T-helper 2 cell treated with Interferon-gamma antibody and Interleukin-4, amounts not matched to agents 5 μg/mL and 100 μg/mL, for 36 hours (primary cell): ENCODE measurements around the gene KCNJ10.

Source experiments
- DNase-seq: peaks from one replicate; pipeline ENCODE4 v3.0.0; 2021; ENCODE audit warnings: low spot score
- H3K27ac Mint-ChIP-seq: one replicate; pipeline ENCODE4 v1.8.0; 2021; ENCODE audit warnings: mild to moderate bottlenecking, mixed read lengths
- H3K27me3 Mint-ChIP-seq: one replicate; pipeline ENCODE4 v1.8.0; 2021; ENCODE audit warnings: low read depth, mixed read lengths
- H3K36me3 Mint-ChIP-seq: one replicate; pipeline ENCODE4 v1.8.0; 2021; ENCODE audit warnings: low read depth, mixed read lengths
- H3K4me1 Mint-ChIP-seq: one replicate; pipeline ENCODE4 v1.8.0; 2021; ENCODE audit warnings: low read depth, mixed read lengths
- H3K4me3 Mint-ChIP-seq: one replicate; pipeline ENCODE4 v1.8.0; 2022; ENCODE audit warnings: mild to moderate bottlenecking, moderate library complexity, mixed read lengths
- H3K9me3 Mint-ChIP-seq: one replicate; pipeline ENCODE4 v1.8.0; 2021; ENCODE audit warnings: mixed read lengths

KCNJ10 gene

DNA sequence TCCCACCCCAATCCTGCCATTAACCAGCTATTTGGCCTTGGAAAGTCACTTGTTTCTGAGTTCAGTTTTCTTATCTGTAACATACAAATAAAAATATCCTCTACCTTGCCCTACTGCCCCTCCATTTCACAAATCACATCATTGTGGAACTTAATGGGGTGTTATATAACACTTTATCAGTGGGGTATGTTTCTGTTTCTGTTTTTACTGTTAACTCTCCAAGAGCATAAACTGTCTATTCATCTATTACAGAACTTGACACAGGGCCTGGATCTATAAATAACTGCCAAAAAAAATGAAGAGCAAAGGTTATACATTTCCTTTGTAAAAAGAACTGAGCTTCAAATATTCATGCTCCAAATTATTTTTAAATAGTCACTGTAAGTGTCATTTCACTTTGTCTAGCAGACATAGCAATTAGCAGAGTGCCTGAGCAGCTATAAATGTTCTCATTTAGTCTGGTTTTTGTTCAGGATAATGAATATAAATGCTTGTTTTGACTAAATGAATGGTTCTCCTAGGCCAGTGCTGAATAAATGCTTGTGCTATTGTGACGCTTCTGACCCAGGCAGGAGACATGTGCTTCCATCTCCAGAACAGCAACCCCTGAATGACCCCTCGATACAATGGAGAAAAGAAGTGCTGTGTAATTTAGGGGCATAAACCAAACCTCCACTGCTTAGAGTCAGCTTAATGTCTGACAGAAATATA lies 45.6 kb downstream of the KCNJ10 start:
- Mint-ChIP-seq H3K9me3 (no peaks in the 10 kb centered on the region), H3K36me3 (peaks cover 6% of the 10 kb centered on the region), H3K27me3 (no peaks in the 10 kb centered on the region), H3K27ac (no peak overlapping the region), H3K4me1 (peaks cover 25% of the 10 kb centered on the region), H3K4me3 (no peak overlapping the region)
- no peak for DNase-seq

DNA sequence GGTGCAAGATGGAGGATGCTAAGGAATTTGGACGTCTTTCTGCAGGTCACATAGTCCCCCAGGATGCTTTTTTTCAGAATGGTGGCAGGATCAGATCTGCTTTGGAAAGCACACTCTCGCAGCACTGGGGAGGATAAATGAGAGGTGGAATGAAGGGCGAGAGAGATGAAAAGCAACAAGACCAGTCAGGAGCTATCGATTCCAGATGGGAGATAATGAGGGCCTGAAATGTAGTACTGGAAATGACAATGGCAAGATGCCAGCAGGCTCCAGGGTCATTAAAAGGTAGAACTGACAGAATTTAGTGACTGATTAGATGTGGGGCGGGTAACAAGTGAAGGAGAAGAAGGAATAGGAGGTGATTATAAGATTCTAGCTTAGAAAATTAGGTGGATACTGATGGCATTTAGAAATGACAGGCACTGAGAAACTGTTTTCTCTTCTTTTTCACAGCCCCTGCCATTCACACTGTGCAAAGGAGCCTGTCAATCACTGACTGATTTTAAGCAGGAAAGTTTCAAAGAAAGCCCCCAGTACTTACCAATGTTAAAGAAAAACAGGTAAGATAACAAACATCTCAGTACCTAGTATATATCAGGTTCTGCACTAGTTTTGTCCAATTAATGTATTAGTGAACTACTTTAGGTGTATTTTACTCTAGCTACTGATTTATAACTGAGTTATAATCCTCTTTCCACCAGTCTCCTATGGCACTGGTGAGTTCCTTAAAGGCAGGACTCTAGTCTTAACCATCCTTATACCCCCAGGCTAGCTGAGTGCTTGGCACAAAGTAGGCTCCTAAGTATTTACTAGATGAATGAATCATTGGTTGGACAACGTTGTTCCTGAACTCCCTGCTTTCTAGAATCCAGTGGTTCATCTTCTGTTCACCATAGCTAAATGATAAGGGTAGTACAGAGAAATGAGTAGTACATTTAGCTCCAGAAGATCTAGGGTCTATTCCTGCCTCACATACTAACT lies 47.3 kb downstream of the KCNJ10 start:
- no peak for DNase-seq
- Mint-ChIP-seq H3K36me3 (peaks cover 5% of the 10 kb centered on the region), H3K27ac (no peak overlapping the region), H3K4me1 (peaks cover 33% of the 10 kb centered on the region), H3K27me3 (no peaks in the 10 kb centered on the region), H3K9me3 (no peaks in the 10 kb centered on the region), H3K4me3 (no peak overlapping the region)

DNA sequence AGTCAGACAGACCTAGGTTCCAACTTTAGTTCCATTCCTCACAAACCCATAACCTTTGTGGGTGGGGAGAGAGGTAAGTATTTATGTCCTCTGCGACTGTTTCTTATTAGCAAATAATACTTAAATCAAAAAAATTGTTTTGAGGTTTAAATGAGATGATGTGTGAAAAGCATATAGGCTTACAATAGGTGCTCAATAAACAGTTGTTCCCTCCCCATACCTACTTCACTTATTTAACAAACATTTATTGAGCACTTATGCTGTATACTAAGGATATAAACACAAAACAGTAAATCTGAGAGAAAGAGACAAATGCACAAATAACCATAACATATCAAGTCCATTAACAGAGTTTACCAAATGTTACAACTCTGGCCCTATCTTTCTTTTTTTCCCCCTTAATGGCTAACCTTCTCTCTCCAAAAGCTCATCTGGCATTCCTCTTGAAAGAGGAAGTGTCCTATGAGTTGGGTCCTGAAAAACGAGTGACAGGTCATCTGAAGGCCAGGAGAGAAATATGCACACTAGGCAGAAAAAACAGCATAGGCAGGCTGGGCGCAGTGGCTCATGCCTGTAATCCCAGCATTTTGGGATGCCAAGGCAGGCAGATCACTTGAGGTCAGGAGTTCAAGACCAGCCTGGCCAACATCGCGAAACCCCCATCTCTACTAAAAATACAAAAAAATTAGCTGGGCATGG lies 48.4 kb downstream of the KCNJ10 start:
- Mint-ChIP-seq H3K4me3 (no peak overlapping the region), H3K27me3 (no peaks in the 10 kb centered on the region), H3K9me3 (no peaks in the 10 kb centered on the region), H3K27ac (no peak overlapping the region), H3K4me1 (peaks cover 35% of the 10 kb centered on the region), H3K36me3 (peaks cover 2% of the 10 kb centered on the region)
- DNase-seq: no peak

DNA sequence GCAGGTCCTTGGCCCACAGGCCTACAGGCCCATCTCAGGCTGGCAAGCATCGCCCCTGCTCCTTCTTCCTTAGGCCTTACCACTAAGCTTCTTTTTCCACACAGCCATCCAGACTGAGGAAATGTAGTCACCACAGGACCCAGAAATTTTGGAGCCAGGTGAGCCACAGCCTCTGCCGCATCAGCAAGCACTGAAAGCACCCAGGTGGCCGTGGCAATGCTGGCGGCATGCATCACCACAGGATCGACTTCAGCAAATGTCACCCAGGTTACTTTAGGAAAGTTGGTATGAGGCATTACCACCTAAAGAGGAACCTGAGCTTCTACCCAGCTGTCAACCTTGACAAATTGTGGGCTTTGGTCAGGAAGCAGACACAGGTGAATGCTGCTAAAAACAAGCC lies 49.8 kb downstream of the KCNJ10 start:
- no peak for DNase-seq
- no peaks in the 10 kb centered on the region for H3K9me3 Mint-ChIP-seq
- H3K4me1 Mint-ChIP-seq: peaks cover 35% of the 10 kb centered on the region
- no peak overlapping the region for H3K4me3 Mint-ChIP-seq
- H3K27ac Mint-ChIP-seq: no peak overlapping the region
- H3K27me3 Mint-ChIP-seq: no peaks in the 10 kb centered on the region
- H3K36me3 Mint-ChIP-seq: no peaks in the 10 kb centered on the region

DNA sequence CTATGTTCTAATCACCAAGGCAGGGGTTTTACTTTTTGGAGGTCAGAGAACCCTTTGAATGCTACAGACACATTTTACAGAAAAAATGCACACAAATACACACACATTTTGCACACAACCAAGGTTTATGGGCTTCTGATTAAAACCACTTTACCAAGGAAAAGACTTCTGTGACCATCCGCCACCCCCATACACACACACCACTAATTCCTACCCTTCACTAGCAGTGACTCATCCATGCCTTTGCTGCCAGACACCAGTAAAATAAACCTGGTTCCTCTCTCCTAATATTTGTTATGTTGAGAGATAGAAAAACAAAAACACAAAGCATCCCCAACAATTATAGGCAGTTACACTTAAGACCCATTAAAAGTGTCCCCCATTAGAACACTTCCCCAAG lies 51.1 kb downstream of the KCNJ10 start:
- no peaks in the 10 kb centered on the region for H3K27me3 Mint-ChIP-seq
- peak; percentile 45 for DNase-seq
- peak overlapping the region; percentile 67 for H3K27ac Mint-ChIP-seq
- no peaks in the 10 kb centered on the region for H3K36me3 Mint-ChIP-seq
- no peaks in the 10 kb centered on the region for H3K9me3 Mint-ChIP-seq
- H3K4me1 Mint-ChIP-seq: peaks cover 32% of the 10 kb centered on the region
- H3K4me3 Mint-ChIP-seq: no peak overlapping the region

DNA sequence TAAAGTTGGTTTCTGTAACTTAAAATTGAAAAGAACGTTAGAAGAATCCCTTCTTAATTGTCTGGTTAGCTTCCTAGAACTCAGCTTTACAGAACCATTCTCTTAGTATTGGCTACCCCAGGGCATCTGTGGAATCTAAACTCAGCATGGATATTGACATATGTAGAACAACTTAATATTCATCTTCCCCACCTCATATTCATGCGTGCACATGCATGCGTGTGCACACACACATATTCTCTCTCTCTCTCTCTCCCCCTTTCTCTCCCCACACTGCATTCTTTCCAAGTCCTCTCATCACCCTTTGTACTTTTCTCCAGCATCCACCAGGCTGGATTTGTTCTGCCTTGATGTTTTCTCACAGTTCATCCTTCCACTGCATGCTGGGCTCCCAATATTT lies 51.6 kb downstream of the KCNJ10 start:
- H3K27me3 Mint-ChIP-seq: no peaks in the 10 kb centered on the region
- no peak overlapping the region for H3K27ac Mint-ChIP-seq
- no peak overlapping the region for H3K4me3 Mint-ChIP-seq
- H3K4me1 Mint-ChIP-seq: peaks cover 32% of the 10 kb centered on the region
- DNase-seq: no peak
- no peaks in the 10 kb centered on the region for H3K9me3 Mint-ChIP-seq
- H3K36me3 Mint-ChIP-seq: no peaks in the 10 kb centered on the region

DNA sequence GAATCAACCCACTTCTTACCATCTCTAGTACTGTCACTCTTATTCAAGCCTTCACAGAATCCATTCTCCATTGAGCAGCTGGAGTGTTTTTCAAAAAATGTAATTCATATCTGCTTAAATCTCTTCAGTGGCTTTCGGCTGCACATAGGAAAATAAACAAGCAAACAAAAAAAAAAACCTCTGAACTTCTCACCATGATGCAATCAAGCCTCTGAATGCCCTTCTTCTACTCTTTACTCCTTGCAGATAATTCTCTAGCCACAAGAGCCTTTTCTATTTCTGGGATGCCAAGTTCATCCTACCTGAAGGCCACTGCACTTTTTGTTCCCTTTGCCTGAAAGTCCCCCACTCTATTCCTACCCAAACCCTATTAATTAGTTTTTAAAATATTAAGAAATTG lies 52.4 kb downstream of the KCNJ10 start:
- H3K36me3 Mint-ChIP-seq: no peaks in the 10 kb centered on the region
- no peak for DNase-seq
- H3K27ac Mint-ChIP-seq: no peak overlapping the region
- no peaks in the 10 kb centered on the region for H3K9me3 Mint-ChIP-seq
- peaks cover 32% of the 10 kb centered on the region for H3K4me1 Mint-ChIP-seq
- no peaks in the 10 kb centered on the region for H3K27me3 Mint-ChIP-seq
- H3K4me3 Mint-ChIP-seq: no peak overlapping the region

DNA sequence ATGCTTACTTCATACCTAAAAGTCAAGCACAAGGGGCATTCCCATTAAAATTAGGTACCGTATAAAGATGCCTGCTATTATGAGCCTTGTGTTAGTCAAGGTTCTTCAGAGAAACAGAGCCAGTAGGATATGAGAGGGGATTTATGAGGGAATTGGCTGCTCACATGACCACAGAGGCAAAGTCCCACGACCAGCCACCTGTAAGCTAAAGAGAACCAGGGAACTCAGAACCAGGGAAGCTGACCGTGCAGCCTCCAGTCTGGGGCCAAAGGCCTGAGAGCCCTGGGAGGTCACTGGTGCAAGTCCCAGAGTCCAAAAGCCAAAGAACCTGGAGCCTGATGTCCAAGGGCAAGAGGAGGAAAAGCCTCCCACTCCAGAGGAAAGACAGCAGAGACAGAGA lies 58.2 kb downstream of the KCNJ10 start:
- no peak overlapping the region for H3K27ac Mint-ChIP-seq
- no peaks in the 10 kb centered on the region for H3K4me1 Mint-ChIP-seq
- no peaks in the 10 kb centered on the region for H3K9me3 Mint-ChIP-seq

DNA sequence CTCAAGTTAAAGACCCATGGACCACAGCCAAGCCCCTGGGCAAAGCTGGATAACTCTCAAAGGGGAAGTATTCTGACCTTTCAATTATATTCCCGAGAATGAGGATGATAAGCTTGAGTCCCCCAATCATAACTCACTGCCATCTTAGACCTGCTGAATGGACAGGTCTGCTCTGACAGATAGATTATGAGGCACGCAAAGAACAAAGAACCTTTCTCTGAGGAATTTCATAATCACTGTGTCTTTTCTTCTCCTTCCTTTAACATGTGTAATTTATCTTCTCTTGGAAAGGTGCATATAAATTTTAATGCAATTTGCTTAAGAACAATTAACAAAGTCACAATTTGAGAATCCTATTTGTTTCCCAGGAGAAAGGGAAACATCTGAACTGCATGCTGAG lies 60.2 kb downstream of the KCNJ10 start:
- Mint-ChIP-seq H3K9me3 (no peaks in the 10 kb centered on the region), H3K4me1 (no peaks in the 10 kb centered on the region), H3K4me3 (no peak overlapping the region), H3K27me3 (peaks cover 20% of the 10 kb centered on the region), H3K27ac (no peak overlapping the region), H3K36me3 (no peaks in the 10 kb centered on the region)
- DNase-seq: no peak

More for the DNA sequence above, 58.2 kb downstream of the KCNJ10 start:
- Mint-ChIP-seq H3K27me3 (peaks cover 20% of the 10 kb centered on the region), H3K36me3 (no peaks in the 10 kb centered on the region), H3K4me3 (no peak overlapping the region)
- no peak for DNase-seq

DNA sequence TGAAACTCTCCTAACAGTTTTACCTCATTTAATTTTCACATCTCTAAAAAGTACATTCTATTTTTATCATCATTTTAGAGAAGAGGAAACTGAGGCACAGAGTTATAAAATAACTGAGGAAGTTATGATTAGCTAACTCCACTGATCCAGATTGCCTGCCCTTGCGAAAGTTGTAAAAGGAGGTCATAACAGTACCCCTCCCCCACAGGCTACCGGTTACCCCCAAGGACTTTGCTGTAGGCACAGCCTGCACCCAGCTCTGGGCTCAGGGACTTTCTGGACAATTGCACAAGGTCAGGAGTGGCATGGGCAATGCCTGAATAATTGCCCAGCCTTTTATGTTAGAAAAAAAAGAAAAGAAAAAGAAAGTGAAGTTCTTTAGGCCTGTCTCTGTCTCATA lies 60.9 kb downstream of the KCNJ10 start:
- Mint-ChIP-seq H3K4me1 (no peaks in the 10 kb centered on the region), H3K27me3 (peaks cover 20% of the 10 kb centered on the region), H3K9me3 (no peaks in the 10 kb centered on the region), H3K4me3 (no peak overlapping the region), H3K36me3 (no peaks in the 10 kb centered on the region), H3K27ac (no peak overlapping the region)
- no peak for DNase-seq

DNA sequence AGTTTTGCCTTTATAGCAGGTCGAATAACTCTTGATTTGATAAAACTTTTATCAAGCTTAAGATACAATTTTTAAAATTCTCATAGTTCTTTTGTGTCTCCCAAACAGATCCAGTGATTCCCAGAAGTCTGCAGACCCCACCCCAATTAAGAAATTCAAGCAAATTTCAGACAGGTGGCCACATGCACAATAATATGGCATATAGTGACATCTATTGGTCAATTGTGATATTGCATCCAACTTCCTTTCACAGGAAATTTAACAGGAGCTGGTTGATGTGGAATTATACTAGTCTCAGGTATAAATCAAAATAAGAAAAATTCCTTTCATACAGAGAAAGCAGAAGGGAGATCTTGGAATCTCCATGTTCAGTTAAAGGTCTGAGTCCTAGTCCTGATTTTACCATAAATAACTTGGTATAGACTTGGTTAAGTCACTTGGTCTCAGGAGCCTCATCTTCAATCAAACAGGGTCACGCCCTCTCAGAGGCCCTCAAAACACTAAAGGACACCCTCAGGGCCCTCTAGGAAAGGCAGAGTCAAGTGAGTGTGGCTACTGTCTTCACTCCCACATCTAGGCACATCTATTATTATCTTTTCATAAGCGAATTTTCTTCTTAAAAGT lies 62.3 kb downstream of the KCNJ10 start:
- Mint-ChIP-seq H3K4me3 (no peak overlapping the region), H3K9me3 (no peaks in the 10 kb centered on the region), H3K4me1 (no peaks in the 10 kb centered on the region), H3K36me3 (no peaks in the 10 kb centered on the region), H3K27ac (no peak overlapping the region), H3K27me3 (peaks cover 20% of the 10 kb centered on the region)
- no peak for DNase-seq

DNA sequence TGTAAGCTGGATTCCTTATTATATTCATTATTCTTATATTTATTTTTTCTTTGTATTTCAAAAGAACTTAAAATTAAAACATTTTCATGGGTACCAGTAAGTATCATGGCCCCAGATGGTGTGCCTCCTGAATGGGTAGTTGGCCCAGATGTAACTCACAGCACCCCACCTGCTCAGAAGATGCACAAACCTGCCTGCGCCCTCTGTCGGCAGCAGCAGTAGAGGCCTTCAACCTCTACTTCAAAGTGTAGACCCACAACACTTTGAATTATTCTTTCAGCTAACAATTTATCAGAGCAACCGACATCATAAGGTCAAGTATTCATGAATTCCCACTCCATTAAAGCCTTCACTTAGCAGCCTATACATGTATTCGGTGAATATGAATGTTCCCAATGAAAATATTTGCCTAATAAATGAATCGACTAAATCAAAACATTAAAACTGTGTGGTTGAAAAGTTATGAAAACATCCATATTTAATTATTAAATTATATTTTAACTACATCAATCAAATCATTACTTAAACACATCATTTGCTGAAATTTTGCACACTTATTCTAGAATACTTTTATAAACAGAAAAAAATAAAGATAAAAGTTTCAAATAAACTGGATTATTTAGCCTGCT lies 63.5 kb downstream of the KCNJ10 start:
- Mint-ChIP-seq H3K4me3 (no peak overlapping the region), H3K27ac (no peak overlapping the region), H3K4me1 (no peaks in the 10 kb centered on the region), H3K36me3 (no peaks in the 10 kb centered on the region), H3K27me3 (peaks cover 17% of the 10 kb centered on the region), H3K9me3 (no peaks in the 10 kb centered on the region)
- peak; percentile 66 for DNase-seq

DNA sequence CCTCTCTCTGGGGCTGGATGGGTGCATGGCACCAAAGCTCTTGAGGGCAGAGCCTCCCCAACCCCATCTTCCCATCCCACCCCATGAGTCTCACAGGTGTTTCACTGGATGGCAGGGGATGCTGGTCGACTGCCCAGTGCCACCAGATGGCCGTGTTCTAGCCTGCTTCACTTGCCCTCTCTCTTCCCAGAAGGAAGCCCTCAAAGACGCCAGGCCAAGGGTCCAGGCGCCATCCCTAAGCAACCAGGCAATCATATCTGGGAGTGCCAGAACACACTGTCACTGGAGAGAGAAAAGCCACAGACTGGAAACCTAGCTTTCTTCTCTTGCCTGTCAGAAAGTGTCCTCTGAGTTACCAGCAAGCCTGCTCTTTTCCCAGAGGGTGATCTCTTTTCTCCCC lies 64.9 kb downstream of the KCNJ10 start:
- peaks cover 25% of the 10 kb centered on the region for H3K27me3 Mint-ChIP-seq
- no peak for DNase-seq
- H3K4me1 Mint-ChIP-seq: no peaks in the 10 kb centered on the region
- H3K27ac Mint-ChIP-seq: no peak overlapping the region
- no peaks in the 10 kb centered on the region for H3K9me3 Mint-ChIP-seq
- no peak overlapping the region for H3K4me3 Mint-ChIP-seq
- no peaks in the 10 kb centered on the region for H3K36me3 Mint-ChIP-seq
